GM12873 (cell line): Measurements from ENCODE around the gene SIRT3.

Experiments
- CTCF ChIP-seq: IDR thresholded peaks from 2 replicates; pipeline ENCODE4 v1.5.1; 2012; ENCODE audit warnings: low read depth, mild to moderate bottlenecking, moderate library complexity, low read length, control low read depth; ENCODE audit not compliant: insufficient read depth; ENCODE audit errors: missing control alignments

SIRT3 gene

GRCh38 chr11:235997-236773 lies at the start of gene SIRT3:
Gene SIRT3 (minus strand): TSS chr11:236342. CDS start chr11:236328, 14 bp downstream.
- TF ChIP-seq CTCF = peak; percentile 16

GRCh38 chr11:285894-286220 lies 49.7 kb upstream of the SIRT3 start:
- no peak for TF ChIP-seq CTCF

DNA sequence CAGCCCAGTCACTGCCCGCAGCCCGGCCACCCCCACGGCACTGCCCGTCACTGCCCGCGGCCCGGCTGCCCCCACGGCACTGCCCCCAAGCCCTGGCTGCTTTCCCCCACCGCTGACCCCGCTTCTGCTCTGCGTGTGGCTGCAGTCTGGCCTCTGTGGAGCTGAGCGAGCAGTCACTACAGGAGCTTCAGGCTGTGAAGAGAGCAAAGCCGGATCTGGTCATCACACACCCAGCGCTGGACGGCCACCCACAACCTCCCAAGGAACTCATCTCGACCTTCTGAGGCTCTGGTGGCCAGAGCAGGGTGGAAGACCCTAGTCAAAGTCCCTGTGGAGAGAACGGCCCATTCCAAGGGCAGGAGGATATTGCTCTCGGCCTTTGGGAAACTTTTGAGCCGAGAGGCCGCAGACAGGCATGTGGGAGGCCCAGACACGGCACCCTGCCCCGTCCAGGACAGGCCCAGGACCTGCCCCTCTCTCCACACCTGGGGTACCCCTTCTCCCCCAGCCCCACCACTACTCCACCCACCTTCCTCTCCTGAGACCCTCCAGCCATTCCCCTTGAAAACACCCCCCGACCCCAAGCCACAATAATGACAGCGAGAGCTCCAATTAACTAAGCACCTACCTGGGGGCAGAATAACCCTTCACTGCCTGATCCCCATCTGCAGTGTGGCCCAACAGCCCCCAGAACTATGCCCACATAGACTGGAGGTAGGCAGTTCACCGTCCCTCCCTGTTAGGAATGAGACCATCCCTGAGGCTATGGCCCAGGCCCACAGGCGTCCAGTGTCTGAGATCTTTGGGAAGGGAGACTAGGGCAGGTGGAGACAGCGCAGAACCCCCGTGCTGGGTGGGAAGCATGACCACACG lies 49.1 kb upstream of the SIRT3 start:
- no peak for TF ChIP-seq CTCF

GRCh38 chr11:284105-285020 lies 48.2 kb upstream of the SIRT3 start:
- TF ChIP-seq CTCF = no peak

DNA sequence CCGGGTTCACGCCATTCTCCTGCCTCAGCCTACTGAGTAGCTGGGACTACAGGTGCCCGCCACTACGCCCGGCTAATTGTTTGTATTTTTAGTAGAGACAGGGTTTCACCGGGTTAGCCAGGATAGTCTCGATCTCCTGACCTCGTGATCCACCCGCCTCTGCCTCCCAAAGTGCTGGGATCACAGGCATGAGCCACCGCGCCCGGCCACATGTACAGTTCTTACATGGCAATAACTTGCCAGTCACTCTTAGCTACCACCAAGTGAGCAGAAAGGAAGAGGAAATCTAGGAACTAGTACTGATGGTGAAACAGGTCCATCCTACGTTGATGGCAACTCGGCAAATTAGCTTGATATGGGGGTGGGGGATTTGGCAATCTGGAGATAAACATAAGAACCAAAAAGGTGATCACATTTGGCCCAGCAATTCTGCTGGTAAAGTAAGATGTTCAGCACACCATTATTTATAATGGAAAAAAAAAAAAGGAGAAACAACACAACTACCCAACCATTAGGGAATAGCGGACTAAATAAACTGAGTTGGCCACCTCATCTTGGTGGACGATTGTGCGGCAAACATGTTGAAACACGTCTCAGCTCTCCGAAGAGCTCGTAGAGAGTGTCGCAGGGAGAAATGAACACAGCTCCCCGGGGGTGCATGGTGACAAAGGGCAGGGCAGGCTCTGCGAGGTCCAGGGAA lies 47.4 kb upstream of the SIRT3 start:
- TF ChIP-seq CTCF = no peak

DNA sequence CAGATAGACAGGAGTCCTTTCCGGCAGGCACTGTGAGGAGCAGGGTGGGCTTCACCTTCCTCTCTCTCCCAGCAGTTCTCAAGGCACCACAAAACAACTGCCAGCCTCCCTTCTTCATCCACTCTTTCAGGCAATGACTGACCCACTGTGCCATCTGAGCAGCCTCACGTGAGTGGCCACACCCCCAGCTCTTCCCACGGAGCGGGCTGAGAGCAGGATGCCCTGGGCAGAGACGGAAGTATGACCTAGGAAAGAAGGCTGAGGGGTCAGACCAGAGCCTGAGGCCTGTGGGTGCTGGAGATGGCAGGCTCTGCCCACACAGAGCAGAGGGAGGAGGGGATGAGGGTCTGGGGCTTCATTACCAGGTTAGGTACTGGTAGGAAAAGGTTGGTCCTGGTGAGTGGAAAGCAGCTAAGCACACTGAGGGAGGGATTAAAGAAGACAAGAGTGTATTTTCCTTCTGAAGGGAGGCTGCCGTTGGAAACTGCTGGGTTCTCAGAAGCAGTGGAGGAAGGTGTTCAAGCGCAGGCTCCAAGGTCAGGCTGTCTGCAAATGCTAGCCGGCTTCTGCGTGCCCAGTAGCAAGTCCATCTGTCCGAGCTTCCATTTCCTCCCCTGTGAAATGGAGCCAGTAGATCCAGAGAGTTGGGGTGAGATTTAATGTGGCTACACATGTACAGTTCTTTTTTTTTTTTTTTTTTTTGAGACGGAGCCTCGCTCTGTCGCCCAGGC lies 46.7 kb upstream of the SIRT3 start:
- no peak for TF ChIP-seq CTCF
